ENCODE measurements around the gene MRPL12.

Gene MRPL12

GRCh38 chr17:81740395-81740961 is 37.3 kb downstream of the MRPL12 start:
- DNase-seq (ENCODE audit: low spot score) = no peak

GRCh38 chr17:81741049-81741593 is 38.0 kb downstream of the MRPL12 start:
- DNase-seq (ENCODE audit: low spot score) = no peak

- no peak for DNase-seq (ENCODE audit: low spot score)
Observed at GRCh38 chr17:81741594-81742452, 38.7 kb downstream of the MRPL12 start.
